RWPE2 (cell line): Measurements from ENCODE around the gene MYO1E.

Source experiments
- ATAC-seq: fragments of 200-7000 bp; cut with Tn5 transposase; 3 replicates; pipeline ENCODE4 v1.9.1; 2021; ENCODE audit warnings: low read depth
- DNase-seq: peaks from one replicate; pipeline ENCODE4 v3.0.0-alpha.2; 2020; ENCODE audit warnings: low spot score
- H3K27ac ChIP-seq: fragments of 450-650 bp; 2 replicates; pipeline ENCODE4 v1.5.1; 2017; ENCODE audit warnings: mild to moderate bottlenecking; ENCODE audit not compliant: poor library complexity, severe bottlenecking
- H3K27me3 ChIP-seq: fragments of 250-450 bp; sonication (Bioruptor Pico); 2 replicates; pipeline ENCODE4 v1.5.1; 2021; ENCODE audit warnings: mild to moderate bottlenecking, moderate library complexity; ENCODE audit not compliant: insufficient read depth, poor library complexity, severe bottlenecking
- H3K36me3 ChIP-seq: fragments of 250-450 bp; sonication (Bioruptor Pico); 2 replicates; pipeline ENCODE4 v1.5.1; 2020; ENCODE audit warnings: low read depth, mild to moderate bottlenecking, moderate library complexity
- H3K4me1 ChIP-seq: fragments of 250-450 bp; sonication (Bioruptor Pico); 2 replicates; pipeline ENCODE4 v1.5.1; 2021; ENCODE audit warnings: mild to moderate bottlenecking, moderate library complexity; ENCODE audit not compliant: insufficient read depth, poor library complexity, severe bottlenecking
- H3K4me3 ChIP-seq: fragments of 250-450 bp; sonication (Bioruptor Pico); 2 replicates; pipeline ENCODE4 v1.5.1; 2021; ENCODE audit warnings: mild to moderate bottlenecking, moderate library complexity; ENCODE audit not compliant: severe bottlenecking
- H3K9me3 ChIP-seq: fragments of 250-450 bp; sonication (Bioruptor Pico); 2 replicates; pipeline ENCODE4 v1.5.1; 2021; ENCODE audit warnings: mild to moderate bottlenecking, moderate library complexity; ENCODE audit not compliant: severe bottlenecking
- CTCF ChIP-seq: fragments of 450-650 bp; IDR thresholded peaks from one replicate; pipeline ENCODE4 v1.5.1; 2017; ENCODE audit warnings: mild to moderate bottlenecking, moderate library complexity; ENCODE audit not compliant: poor library complexity, severe bottlenecking

The MYO1E gene

GRCh38 chr15:59335207-59335786 lies 37.4 kb downstream of the MYO1E start:
- H3K27me3 ChIP-seq: no peaks in the 10 kb centered on the region
- ATAC-seq (no peak), DNase-seq (no peak)

GRCh38 chr15:59334076-59334415 lies 38.6 kb downstream of the MYO1E start:
- DNase-seq (no peak), ATAC-seq (no peak)
- Histone ChIP-seq H3K4me3 (no peak overlapping the region), H3K27ac (peak overlapping the region; percentile 7), H3K27me3 (no peaks in the 10 kb centered on the region), H3K36me3 (peaks cover 14% of the 10 kb centered on the region; the same call in 1 of the 2 replicates), H3K9me3 (no peaks in the 10 kb centered on the region), H3K4me1 (peaks cover 30% of the 10 kb centered on the region)
- TF ChIP-seq CTCF: no peak

More at GRCh38 chr15:59335207-59335786, 37.4 kb downstream of the MYO1E start:
- no peak for TF ChIP-seq CTCF
- Histone ChIP-seq H3K4me1 (peaks cover 40% of the 10 kb centered on the region), H3K4me3 (no peak overlapping the region), H3K27ac (peak overlapping the region; percentile 2), H3K36me3 (peaks cover 14% of the 10 kb centered on the region; the same call in 1 of the 2 replicates), H3K9me3 (no peaks in the 10 kb centered on the region)

GRCh38 chr15:59333401-59334075 lies 39.1 kb downstream of the MYO1E start:
- Histone ChIP-seq H3K27me3 (no peaks in the 10 kb centered on the region), H3K9me3 (no peaks in the 10 kb centered on the region), H3K4me1 (peaks cover 25% of the 10 kb centered on the region), H3K4me3 (no peak overlapping the region), H3K27ac (peak overlapping the region; percentile 7), H3K36me3 (peaks cover 14% of the 10 kb centered on the region; the same call in 1 of the 2 replicates)
- DNase-seq: no peak
- peak; percentile 42 for ATAC-seq
- TF ChIP-seq CTCF: no peak

- no peak for DNase-seq
- no peak overlapping the region for H3K27ac ChIP-seq
- no peak overlapping the region for H3K4me3 ChIP-seq
- no peak for TF ChIP-seq CTCF
- H3K36me3 ChIP-seq: peaks cover 10% of the 10 kb centered on the region; the same call in 1 of the 2 replicates
- no peak for ATAC-seq
- no peaks in the 10 kb centered on the region for H3K27me3 ChIP-seq
- no peaks in the 10 kb centered on the region for H3K9me3 ChIP-seq
- peaks cover 23% of the 10 kb centered on the region for H3K4me1 ChIP-seq
Observed at GRCh38 chr15:59332009-59332408, 40.7 kb downstream of the MYO1E start.

GRCh38 chr15:59330649-59331048 lies 42.0 kb downstream of the MYO1E start:
- no peak for TF ChIP-seq CTCF
- DNase-seq: no peak
- Histone ChIP-seq H3K27ac (no peak overlapping the region), H3K36me3 (peaks cover 11% of the 10 kb centered on the region; the same call in 1 of the 2 replicates), H3K27me3 (no peaks in the 10 kb centered on the region), H3K4me1 (peaks cover 23% of the 10 kb centered on the region), H3K9me3 (no peaks in the 10 kb centered on the region), H3K4me3 (no peak overlapping the region)
- no peak for ATAC-seq
